ENCODE measurements around the gene BTN2A1.

DNA sequence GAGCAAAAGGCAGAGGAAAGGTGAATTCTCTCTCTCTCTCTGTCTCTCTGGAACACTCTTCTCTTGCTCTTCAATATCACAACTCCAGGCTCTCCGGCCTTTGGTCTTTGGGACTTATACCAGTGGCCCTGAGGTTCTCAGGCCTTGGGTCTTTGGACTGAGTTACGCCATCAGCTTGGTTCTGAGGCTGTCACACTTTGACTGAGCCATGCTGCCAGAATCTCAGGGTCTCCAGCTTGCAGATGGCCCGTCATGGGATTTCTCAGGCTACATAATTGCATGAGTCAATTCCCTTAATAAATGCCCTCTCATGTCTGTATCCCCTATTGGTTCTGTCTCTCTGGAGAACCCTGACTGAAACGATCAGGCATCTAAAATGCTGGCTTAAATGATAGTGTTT, 12.9 kb downstream of the BTN2A1 start:
- TF ChIP-seq ATF7 (IDR thresholded peaks at IDR 0.05; ENCODE audit: low read depth) (no peak), POLR2AphosphoS5 (IDR thresholded peaks at IDR 0.05; ENCODE audit: low read length) (no peak), ZNF384 (IDR thresholded peaks at IDR 0.05; ENCODE audit: borderline replicate concordance, low read depth, low read length) (no peak), BHLHE40 (IDR thresholded peaks at IDR 0.05; ENCODE audit: borderline replicate concordance in 1 of 2, low read depth in 2 of 2, low read length in 1 of 2) (no peak)
- TF ChIP-seq, protein P1, sequence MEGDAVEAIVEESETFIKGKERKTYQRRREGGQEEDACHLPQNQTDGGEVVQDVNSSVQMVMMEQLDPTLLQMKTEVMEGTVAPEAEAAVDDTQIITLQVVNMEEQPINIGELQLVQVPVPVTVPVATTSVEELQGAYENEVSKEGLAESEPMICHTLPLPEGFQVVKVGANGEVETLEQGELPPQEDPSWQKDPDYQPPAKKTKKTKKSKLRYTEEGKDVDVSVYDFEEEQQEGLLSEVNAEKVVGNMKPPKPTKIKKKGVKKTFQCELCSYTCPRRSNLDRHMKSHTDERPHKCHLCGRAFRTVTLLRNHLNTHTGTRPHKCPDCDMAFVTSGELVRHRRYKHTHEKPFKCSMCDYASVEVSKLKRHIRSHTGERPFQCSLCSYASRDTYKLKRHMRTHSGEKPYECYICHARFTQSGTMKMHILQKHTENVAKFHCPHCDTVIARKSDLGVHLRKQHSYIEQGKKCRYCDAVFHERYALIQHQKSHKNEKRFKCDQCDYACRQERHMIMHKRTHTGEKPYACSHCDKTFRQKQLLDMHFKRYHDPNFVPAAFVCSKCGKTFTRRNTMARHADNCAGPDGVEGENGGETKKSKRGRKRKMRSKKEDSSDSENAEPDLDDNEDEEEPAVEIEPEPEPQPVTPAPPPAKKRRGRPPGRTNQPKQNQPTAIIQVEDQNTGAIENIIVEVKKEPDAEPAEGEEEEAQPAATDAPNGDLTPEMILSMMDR (IDR thresholded peaks at IDR 0.05 in 2 of 3, conservative IDR thresholded peaks at IDR 0.05 in 1 of 3; ENCODE audit: control insufficient read depth in 2 of 3, extremely low read depth in 1 of 3, insufficient read depth in 1 of 3, low read depth in 3 of 3, low read length in 3 of 3): no peak

Data from GM12878 (cell line).